IMR-90 (cell line): ENCODE results near the gene SDF2L1. TPM values are rescaled to one million over a fixed set of nuclear protein-coding genes. Genes with fewer than 3 reads are reported as not detected.

ENCODE experiments used
- ATAC-seq: fragments of 200-7000 bp; cut with Tn5 transposase; 2 replicates; pipeline ENCODE4 v1.9.1; 2020; ENCODE audit warnings: low read depth, mild to moderate bottlenecking, moderate library complexity
- BruUV-seq: library from RNA; stranded (reverse); fragments of 400-500 nt; replicated peaks from 2 replicates; lab custom pipeline; 2021; lab: Mats Ljungman, UMichigan
- CTCF ChIA-PET: fragments of 300-600 bp; formaldehyde crosslinking; extraction: SDS; loops from one replicate; lab custom pipeline; 2021; ENCODE audit warnings: antibody characterized with exemption; lab: Yijun Ruan, JAX
- POLR2A ChIA-PET: fragments of 300-600 bp; sonication (Branson Sonifier 250); formaldehyde crosslinking; loops from one replicate; lab custom pipeline; 2022; ENCODE audit warnings: antibody characterized with exemption; ENCODE audit not compliant: unreplicated experiment; lab: Charles Lee
- DNase-seq: peaks from one replicate; pipeline ENCODE4 v3.0.0; 2013
- H2AFZ ChIP-seq: replicated peaks from 2 replicates; pipeline ENCODE3; 2013; ENCODE audit warnings: low read length, mild to moderate bottlenecking; ENCODE audit not compliant: poor library complexity
- H2AK5ac ChIP-seq: 2 replicates; pipeline ENCODE4 v1.6.1; 2013; ENCODE audit warnings: low read depth, low read length, inconsistent platforms
- H2AK9ac ChIP-seq: replicated peaks from 2 replicates; pipeline ENCODE3; 2013; ENCODE audit warnings: mild to moderate bottlenecking, low read depth, low read length, moderate library complexity; ENCODE audit not compliant: poor library complexity
- H2BK120ac ChIP-seq: 2 replicates; pipeline ENCODE4 v1.6.1; 2013; ENCODE audit warnings: low read depth, low read length, inconsistent platforms
- H2BK15ac ChIP-seq: 3 replicates; pipeline ENCODE4 v1.6.1; 2013; ENCODE audit warnings: low read depth, low read length, inconsistent platforms
- H2BK20ac ChIP-seq: 2 replicates; pipeline ENCODE4 v1.6.1; 2013; ENCODE audit warnings: low read depth, mild to moderate bottlenecking, inconsistent platforms, low read length, moderate library complexity
- H2BK5ac ChIP-seq: 2 replicates; pipeline ENCODE4 v1.6.1; 2013; ENCODE audit warnings: mild to moderate bottlenecking, low read depth, low read length, inconsistent platforms; ENCODE audit not compliant: poor library complexity, severe bottlenecking
- H3K14ac ChIP-seq: replicated peaks from 2 replicates; pipeline ENCODE4 v1.6.1; 2013; ENCODE audit warnings: low read depth, low read length, inconsistent platforms
- H3K18ac ChIP-seq: 2 replicates; pipeline ENCODE4 v1.6.1; 2013; ENCODE audit warnings: low read depth, low read length, control low read depth
- H3K23ac ChIP-seq: 2 replicates; pipeline ENCODE4 v1.6.1; 2013; ENCODE audit warnings: low read depth, low read length, inconsistent platforms
- H3K27ac ChIP-seq: 2 replicates; pipeline ENCODE4 v1.5.1; 2013; ENCODE audit warnings: mild to moderate bottlenecking, control low read depth, low read length; ENCODE audit not compliant: insufficient read depth
- H3K27me3 ChIP-seq: 2 replicates; pipeline ENCODE4 v1.6.1; 2013; ENCODE audit warnings: low read length; ENCODE audit not compliant: control insufficient read depth, insufficient read depth
- H3K36me3 ChIP-seq: 2 replicates; pipeline ENCODE4 v1.6.1; 2013; ENCODE audit warnings: low read length, mixed read lengths; ENCODE audit not compliant: control insufficient read depth, insufficient read depth
- H3K4ac ChIP-seq: 2 replicates; pipeline ENCODE4 v1.6.1; 2013; ENCODE audit warnings: low read depth, low read length, inconsistent platforms
- H3K4me1 ChIP-seq: 2 replicates; pipeline ENCODE4 v1.6.1; 2013; ENCODE audit warnings: low read length, mixed read lengths; ENCODE audit not compliant: control insufficient read depth, insufficient read depth
- H3K4me2 ChIP-seq: 2 replicates; pipeline ENCODE4 v1.6.1; 2013; ENCODE audit warnings: low read depth, mild to moderate bottlenecking, control low read depth, low read length, moderate library complexity
- H3K4me3 ChIP-seq: 2 replicates; pipeline ENCODE4 v1.5.1; 2013; ENCODE audit warnings: low read depth, mild to moderate bottlenecking, control low read depth, low read length, moderate library complexity; ENCODE audit not compliant: insufficient read depth
- H3K56ac ChIP-seq: 2 replicates; pipeline ENCODE4 v1.6.1; 2013; ENCODE audit warnings: low read length, inconsistent platforms; ENCODE audit not compliant: insufficient read depth; ENCODE audit errors: extremely low read depth
- H3K79me1 ChIP-seq, 2 experiments: 2 replicates each; pipeline ENCODE4 v1.6.1; 2013; ENCODE audit warnings: low read length in 2 of 2, inconsistent platforms in 1 of 2, low read depth in 1 of 2
- H3K9ac ChIP-seq: 2 replicates; pipeline ENCODE4 v1.6.1; 2013; ENCODE audit warnings: low read depth, low read length, control low read depth
- H3K9me1 ChIP-seq: 2 replicates; pipeline ENCODE4 v1.6.1; 2013; ENCODE audit warnings: low read length, inconsistent platforms; ENCODE audit not compliant: insufficient read depth
- H3K9me3 ChIP-seq: 2 replicates; pipeline ENCODE4 v1.6.1; 2013; ENCODE audit warnings: low read length; ENCODE audit not compliant: control insufficient read depth, insufficient read depth
- H4K20me1 ChIP-seq: 2 replicates; pipeline ENCODE4 v1.6.1; 2013; ENCODE audit warnings: low read length, inconsistent platforms; ENCODE audit not compliant: insufficient read depth
- H4K5ac ChIP-seq: 2 replicates; pipeline ENCODE4 v1.6.1; 2013; ENCODE audit warnings: mild to moderate bottlenecking, low read depth, low read length, control low read depth
- H4K8ac ChIP-seq, 2 experiments: 2 replicates each; pipeline ENCODE4 v1.6.1; 2013; ENCODE audit warnings: low read depth in 2 of 2, low read length in 2 of 2, control low read depth in 1 of 2, inconsistent platforms in 1 of 2
- H4K91ac ChIP-seq: 2 replicates; pipeline ENCODE4 v1.6.1; 2013; ENCODE audit warnings: low read depth, low read length, inconsistent platforms; ENCODE audit not compliant: insufficient read depth
- FOS ChIP-seq: fragments of 150-350 bp; IDR thresholded peaks from 2 replicates; pipeline ENCODE4 v1.6.1; 2016; ENCODE audit warnings: low read depth, low read length
- MAZ ChIP-seq: IDR thresholded peaks from 2 replicates; pipeline ENCODE4 v1.6.1; 2012; ENCODE audit warnings: low read depth, mild to moderate bottlenecking, low read length, improper control_type of control experiment, moderate library complexity, borderline replicate concordance
- WGBS, 2 experiments: methylation state at CpG; one replicate each; pipeline versions ENCODE4 v1.1.5 to v1.1.7; 2013; ENCODE audit warnings: missing lambda C conversion rate in 2 of 2; ENCODE audit not compliant: insufficient read length in 1 of 2; ENCODE audit errors: extremely low coverage in 2 of 2; 5-methylcytosine and 5-hydroxymethylcytosine counted together
- dilution Hi-C: fragments of 300-500 bp; cut with HindIII; formaldehyde crosslinking; loops from one replicate; pipeline ENCODE4 v1.14.3; 2018; ENCODE audit warnings: low sequenced_read_pairs; ENCODE audit not compliant: unreplicated experiment
- in situ Hi-C: fragments of 300-500 bp; cut with MboI; formaldehyde crosslinking; loops from 3 replicates; pipeline ENCODE4 v1.14.3; 2019; ENCODE audit warnings: low sequenced_read_pairs, inconsistent platforms, mixed read lengths
- intact Hi-C: fragments of 100-400 bp; cut with micrococcal nuclease; formaldehyde crosslinking; loops from 2 replicates; pipeline ENCODE4 v1.10.0; 2022
- polyA plus RNA-seq, 3 experiments: library from polyadenylated mRNA; depleted of rRNA; stranded (reverse); fragments of >200 nt; gene quantifications; 2 replicates each; pipeline ENCODE4 v1.2.3, GENCODE V29; 2012; ENCODE audit warnings: low replicate concordance in 1 of 3
- total RNA-seq: library from RNA; depleted of rRNA; stranded (reverse); fragments of >200 nt; gene quantifications from 2 replicates; pipeline ENCODE4 v1.2.3, GENCODE V29; 2012
- TF ChIP-seq, protein P1 (sequence below): conservative IDR thresholded peaks from 2 replicates; pipeline ENCODE4 v1.5.1; 2012; ENCODE audit warnings: mild to moderate bottlenecking, low read depth, low read length, improper control_type of control experiment

SDF2L1 gene
- total and polyA plus RNA-seq, 2 of the 4 experiments (the other 2 are of a cell fraction), result 18.8 to 51.1 TPM

DNA sequence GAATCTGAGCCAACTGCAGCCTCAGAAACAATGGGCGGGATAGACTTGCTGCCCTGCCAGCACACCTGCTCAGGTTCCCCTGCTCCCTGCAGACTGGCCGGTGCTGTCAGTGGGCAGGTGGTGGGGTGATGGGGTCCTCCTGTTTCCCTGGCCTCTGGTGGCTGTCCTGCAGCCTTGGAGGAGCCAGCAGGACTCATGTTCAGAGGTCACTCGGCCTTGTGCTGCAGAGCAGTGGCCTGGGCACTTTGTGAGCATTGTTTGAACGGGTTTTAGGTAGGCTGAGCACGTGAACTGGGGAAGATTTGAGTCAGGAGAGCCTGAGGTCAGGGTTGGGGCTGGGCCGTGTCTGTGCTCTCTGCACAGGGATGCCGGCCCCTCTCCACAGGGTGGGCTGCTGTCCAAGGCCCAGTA is 41.3 kb downstream of the SDF2L1 start:
- Histone ChIP-seq H3K14ac (no peak overlapping the region), H3K56ac (no peak overlapping the region), H2AK5ac (no peak overlapping the region), H2BK5ac (no peak overlapping the region), H3K36me3 (peaks cover 58% of the 10 kb centered on the region), H2BK120ac (no peak overlapping the region), H4K91ac (no peak overlapping the region), H2AK9ac (no peak overlapping the region), H3K27ac (no peak overlapping the region), H3K4ac (no peak overlapping the region), H3K4me2 (no peak overlapping the region), H2AFZ (no peak overlapping the region), H3K4me1 (no peaks in the 10 kb centered on the region), H3K79me1 (no peaks in the 10 kb centered on the region), H3K23ac (no peak overlapping the region), H4K20me1 (no peaks in the 10 kb centered on the region), H2BK20ac (no peak overlapping the region), H3K9ac (no peak overlapping the region), H3K9me1 (peaks cover 2% of the 10 kb centered on the region; the same call in 1 of the 2 replicates), H4K8ac (no peak overlapping the region), H3K18ac (no peak overlapping the region), H4K5ac (no peak overlapping the region), H3K27me3 (no peaks in the 10 kb centered on the region), H3K4me3 (no peak overlapping the region), H2BK15ac (no peak overlapping the region), H3K9me3 (no peaks in the 10 kb centered on the region)
- no TSS peak for BruUV-seq
- no peak for ATAC-seq
- WGBS, 2 experiments, result 94% methylated on average over 2 of the region's 7 CpGs; no CpG with 5 or more reads in 1 of the 2 experiments
- no peak for DNase-seq
- dilution Hi-C loops, result no loop called here
- CTCF ChIA-PET, result no interaction called here
- intact Hi-C loops, result no loop called here
- POLR2A ChIA-PET, result no interaction called here
- TF ChIP-seq, protein P1, sequence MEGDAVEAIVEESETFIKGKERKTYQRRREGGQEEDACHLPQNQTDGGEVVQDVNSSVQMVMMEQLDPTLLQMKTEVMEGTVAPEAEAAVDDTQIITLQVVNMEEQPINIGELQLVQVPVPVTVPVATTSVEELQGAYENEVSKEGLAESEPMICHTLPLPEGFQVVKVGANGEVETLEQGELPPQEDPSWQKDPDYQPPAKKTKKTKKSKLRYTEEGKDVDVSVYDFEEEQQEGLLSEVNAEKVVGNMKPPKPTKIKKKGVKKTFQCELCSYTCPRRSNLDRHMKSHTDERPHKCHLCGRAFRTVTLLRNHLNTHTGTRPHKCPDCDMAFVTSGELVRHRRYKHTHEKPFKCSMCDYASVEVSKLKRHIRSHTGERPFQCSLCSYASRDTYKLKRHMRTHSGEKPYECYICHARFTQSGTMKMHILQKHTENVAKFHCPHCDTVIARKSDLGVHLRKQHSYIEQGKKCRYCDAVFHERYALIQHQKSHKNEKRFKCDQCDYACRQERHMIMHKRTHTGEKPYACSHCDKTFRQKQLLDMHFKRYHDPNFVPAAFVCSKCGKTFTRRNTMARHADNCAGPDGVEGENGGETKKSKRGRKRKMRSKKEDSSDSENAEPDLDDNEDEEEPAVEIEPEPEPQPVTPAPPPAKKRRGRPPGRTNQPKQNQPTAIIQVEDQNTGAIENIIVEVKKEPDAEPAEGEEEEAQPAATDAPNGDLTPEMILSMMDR, result no peak
- TF ChIP-seq FOS (no peak), MAZ (no peak)
- in situ Hi-C loops, result no loop called here
